Measurements from ENCODE around the gene RFX2.

- TF ChIP-seq ZFP30 (CRISPR knock-in tag; IDR thresholded peaks at IDR 0.05) (no peak), ZFP3 (CRISPR knock-in tag; IDR thresholded peaks at IDR 0.05) (0 out of 2 replicates have a peak, but pooled peaks have one; percentile 13), SNAI2 (CRISPR knock-in tag; IDR thresholded peaks at IDR 0.05) (0 out of 2 replicates have a peak, but pooled peaks have one; percentile 57), BACH2 (CRISPR knock-in tag; IDR thresholded peaks at IDR 0.05; ENCODE audit: borderline replicate concordance) (no peak), ISL1 (CRISPR knock-in tag; IDR thresholded peaks at IDR 0.05) (peak; percentile 71), ZC3H10 (CRISPR knock-in tag; IDR thresholded peaks at IDR 0.05) (no peak), TOX (CRISPR knock-in tag; IDR thresholded peaks at IDR 0.05; ENCODE audit: borderline replicate concordance) (no peak), PPARA (CRISPR knock-in tag; IDR thresholded peaks at IDR 0.05; ENCODE audit: borderline replicate concordance) (no peak), ZNF8 (CRISPR knock-in tag; IDR thresholded peaks at IDR 0.05) (no peak), ESRRG (CRISPR knock-in tag; IDR thresholded peaks at IDR 0.05) (no peak), ARNTL (CRISPR knock-in tag; IDR thresholded peaks at IDR 0.05; ENCODE audit: borderline replicate concordance, low read depth) (no peak)
- TF ChIP-seq, protein P1, sequence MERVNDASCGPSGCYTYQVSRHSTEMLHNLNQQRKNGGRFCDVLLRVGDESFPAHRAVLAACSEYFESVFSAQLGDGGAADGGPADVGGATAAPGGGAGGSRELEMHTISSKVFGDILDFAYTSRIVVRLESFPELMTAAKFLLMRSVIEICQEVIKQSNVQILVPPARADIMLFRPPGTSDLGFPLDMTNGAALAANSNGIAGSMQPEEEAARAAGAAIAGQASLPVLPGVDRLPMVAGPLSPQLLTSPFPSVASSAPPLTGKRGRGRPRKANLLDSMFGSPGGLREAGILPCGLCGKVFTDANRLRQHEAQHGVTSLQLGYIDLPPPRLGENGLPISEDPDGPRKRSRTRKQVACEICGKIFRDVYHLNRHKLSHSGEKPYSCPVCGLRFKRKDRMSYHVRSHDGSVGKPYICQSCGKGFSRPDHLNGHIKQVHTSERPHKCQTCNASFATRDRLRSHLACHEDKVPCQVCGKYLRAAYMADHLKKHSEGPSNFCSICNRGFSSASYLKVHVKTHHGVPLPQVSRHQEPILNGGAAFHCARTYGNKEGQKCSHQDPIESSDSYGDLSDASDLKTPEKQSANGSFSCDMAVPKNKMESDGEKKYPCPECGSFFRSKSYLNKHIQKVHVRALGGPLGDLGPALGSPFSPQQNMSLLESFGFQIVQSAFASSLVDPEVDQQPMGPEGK (CRISPR knock-in tag; IDR thresholded peaks at IDR 0.05; ENCODE audit: borderline replicate concordance), result no peak
Measured at GRCh38 chr19:5966215-5966614, 144.1 kb downstream of the RFX2 start.
